LNCAP (cell line): ENCODE results near the gene CFL1.

Source experiments
- CTCF ChIP-seq: fragments of 450-650 bp; IDR thresholded peaks from 2 replicates; pipeline ENCODE4 v1.5.1; 2017; ENCODE audit warnings: mild to moderate bottlenecking

Gene CFL1

GRCh38 chr11:65885231-65885630 is 27.3 kb upstream of the CFL1 start:
- TF ChIP-seq CTCF, result no peak

- TF ChIP-seq CTCF, result peak; percentile 100
Observed at GRCh38 chr11:65884716-65885092, 26.7 kb upstream of the CFL1 start.

GRCh38 chr11:65883786-65884715 is 26.1 kb upstream of the CFL1 start:
- no peak for TF ChIP-seq CTCF

- no peak for TF ChIP-seq CTCF
Observed at GRCh38 chr11:65883058-65883761, 25.2 kb upstream of the CFL1 start.

GRCh38 chr11:65882120-65883057 is 24.4 kb upstream of the CFL1 start:
- no peak for TF ChIP-seq CTCF

GRCh38 chr11:65880844-65881421 is 23.0 kb upstream of the CFL1 start:
- TF ChIP-seq CTCF, result no peak

- TF ChIP-seq CTCF, result no peak
Observed at GRCh38 chr11:65880027-65880426, 22.0 kb upstream of the CFL1 start.
